ENCODE measurements around the gene STK24.

STK24 gene

GRCh38 chr13:98508280-98508679 lies 68.6 kb downstream of the STK24 start:
- DNase-seq = no peak

- no peak for DNase-seq
Measured at GRCh38 chr13:98507282-98507797, 69.6 kb downstream of the STK24 start.

- DNase-seq = no peak
Measured at GRCh38 chr13:98506728-98507230, 70.1 kb downstream of the STK24 start.

GRCh38 chr13:98506322-98506721 lies 70.6 kb downstream of the STK24 start:
- no peak for DNase-seq

- DNase-seq = no peak
Measured at GRCh38 chr13:98505217-98505616, 71.7 kb downstream of the STK24 start.

GRCh38 chr13:98504371-98504963 lies 72.4 kb downstream of the STK24 start:
- no peak for DNase-seq

GRCh38 chr13:98504029-98504351 lies 72.9 kb downstream of the STK24 start:
- no peak for DNase-seq

GRCh38 chr13:98503175-98504028 lies 73.5 kb downstream of the STK24 start:
- no peak for DNase-seq

- DNase-seq = no peak
Measured at GRCh38 chr13:98500963-98501421, 75.9 kb downstream of the STK24 start.

GRCh38 chr13:98496966-98497365 lies 79.9 kb downstream of the STK24 start:
- DNase-seq = no peak

- no peak for DNase-seq
Measured at GRCh38 chr13:98496479-98496791, 80.5 kb downstream of the STK24 start.

GRCh38 chr13:98495627-98496478 lies 81.1 kb downstream of the STK24 start:
- DNase-seq = no peak

GRCh38 chr13:98494769-98495168 lies 82.1 kb downstream of the STK24 start:
- DNase-seq = no peak

- DNase-seq = no peak
Measured at GRCh38 chr13:98493042-98493712, 83.7 kb downstream of the STK24 start.

GRCh38 chr13:98492335-98493041 lies 84.4 kb downstream of the STK24 start:
- DNase-seq = no peak

GRCh38 chr13:98490866-98491265 lies 86.0 kb downstream of the STK24 start:
- no peak for DNase-seq

- no peak for DNase-seq
Measured at GRCh38 chr13:98490195-98490836, 86.6 kb downstream of the STK24 start.

GRCh38 chr13:98489446-98490194 lies 87.3 kb downstream of the STK24 start:
- DNase-seq = no peak

GRCh38 chr13:98488736-98489135 lies 88.2 kb downstream of the STK24 start:
- no peak for DNase-seq

- no peak for DNase-seq
Measured at GRCh38 chr13:98487522-98487921, 89.4 kb downstream of the STK24 start.

- no peak for DNase-seq
Measured at GRCh38 chr13:98487016-98487415, 89.9 kb downstream of the STK24 start.
